ENCODE results near the gene IRF4. TPM values are rescaled to one million over a fixed set of nuclear protein-coding genes. Genes with fewer than 3 reads are reported as not detected.
A peak's percentile ranks its signal among the peaks of the same experiment; 100 is the strongest.

Gene IRF4
- total and polyA plus RNA-seq, 3 experiments from 2014 or later: 3.4 to 703 (median 700) TPM

DNA sequence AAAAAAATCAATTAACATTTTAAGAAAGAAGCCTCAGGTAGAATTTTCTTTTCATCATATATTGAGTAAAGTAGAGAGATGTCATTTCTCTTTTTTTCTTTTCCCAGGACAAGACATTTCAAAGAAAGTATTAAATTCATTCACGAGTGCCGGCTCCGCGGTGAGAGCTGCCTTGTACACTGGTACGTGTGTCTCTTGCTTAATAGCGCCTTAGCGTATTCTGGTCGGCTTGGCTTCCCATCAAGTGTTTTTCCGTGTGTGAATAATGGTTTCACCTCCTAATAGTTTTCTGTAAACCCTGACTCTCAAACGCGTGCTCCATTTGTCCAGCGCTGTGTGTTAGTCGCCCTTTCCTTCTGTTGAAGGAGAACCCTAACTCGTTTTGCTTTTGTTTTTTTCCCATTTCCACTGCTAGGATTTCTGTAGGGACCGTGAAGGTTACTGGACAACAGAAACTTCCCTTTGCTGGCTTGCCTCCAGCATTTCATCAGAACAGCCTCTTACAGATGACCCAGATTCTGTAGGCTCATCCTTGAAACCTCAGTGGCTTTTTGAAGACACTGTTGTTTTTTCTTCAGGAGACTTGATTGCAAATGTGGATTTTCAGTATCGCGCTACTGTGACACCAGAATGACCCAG, 45.7 kb upstream of the IRF4 start:
- ChIA-PET CTCF (no interaction called here), POLR2A (no interaction called here)
- no peaks in the 10 kb centered on the region for H3K36me3 ChIP-seq (ENCODE audit: insufficient read depth, low read length)
- Mint-ChIP-seq H3K27me3 (no peaks in the 10 kb centered on the region), H3K9me3 (peaks cover 0 to 13% (median 0%) of the 10 kb centered on the region in 5 donors), H3K36me3 (peaks cover 18 to 59% (median 32%) of the 10 kb centered on the region in 3 donors), H3K27ac (no peak overlapping the region), H3K4me3 (no peak overlapping the region), H3K4me1 (peaks cover 14 to 18% (median 17%) of the 10 kb centered on the region in 3 donors)
- H3K4me1 ChIP-seq (ENCODE audit: insufficient read depth, low read length): peaks cover 3% of the 10 kb centered on the region
- H3K27me3 ChIP-seq (ENCODE audit: insufficient read depth, low read length, poor library complexity, severe bottlenecking): no peaks in the 10 kb centered on the region
- no peaks in the 10 kb centered on the region for H3K9me3 ChIP-seq (ENCODE audit: low read length)
- DNase-seq: no peak
- no peak overlapping the region for H3K27ac ChIP-seq (ENCODE audit: low read depth, low read length)
- H3K4me3 ChIP-seq (ENCODE audit: low read length): no peak overlapping the region

DNA sequence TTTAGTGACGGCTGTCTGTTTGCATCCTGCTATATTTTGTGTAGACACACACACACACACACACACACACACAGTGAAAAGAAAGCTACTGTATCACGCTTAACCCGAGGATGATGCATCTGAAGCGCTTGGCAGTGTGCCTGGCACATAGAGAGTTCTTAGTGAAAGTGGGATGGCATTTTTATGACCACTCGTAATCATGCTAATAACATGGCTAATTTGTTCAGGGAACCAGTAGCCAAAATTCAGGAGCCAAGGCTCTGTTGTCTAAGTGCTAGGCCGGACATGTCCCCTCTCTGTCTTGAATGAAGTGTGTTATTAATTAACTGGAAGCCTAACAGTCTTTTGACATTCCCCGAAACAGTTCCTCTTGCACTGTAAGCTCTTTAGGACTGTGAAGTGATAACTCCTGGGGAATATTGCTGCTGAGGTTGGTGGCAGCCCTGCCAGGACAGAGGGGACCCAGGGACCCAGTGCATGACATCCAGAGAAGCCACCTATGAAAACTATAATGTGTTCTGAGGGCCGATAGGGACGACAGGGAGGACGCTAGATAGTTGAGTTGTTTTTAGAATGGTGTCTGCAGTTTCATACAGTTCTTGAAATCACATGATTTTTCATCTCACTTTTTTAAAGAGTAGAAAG, 45.0 kb upstream of the IRF4 start:
- H3K27me3 Mint-ChIP-seq: no peaks in the 10 kb centered on the region
- DNase-seq: no peak
- CTCF ChIA-PET: no interaction called here
- no peak overlapping the region for H3K4me3 Mint-ChIP-seq
- POLR2A ChIA-PET: no interaction called here
- H3K27ac Mint-ChIP-seq: peak overlapping the region in 1 of 8 donors; percentile 35
- no peaks in the 10 kb centered on the region for H3K9me3 ChIP-seq (ENCODE audit: low read length)
- H3K4me3 ChIP-seq (ENCODE audit: low read length): no peak overlapping the region
- H3K36me3 ChIP-seq (ENCODE audit: insufficient read depth, low read length): no peaks in the 10 kb centered on the region
- peaks cover 18 to 64% (median 35%) of the 10 kb centered on the region in 3 donors for H3K36me3 Mint-ChIP-seq
- H3K27me3 ChIP-seq (ENCODE audit: insufficient read depth, low read length, poor library complexity, severe bottlenecking): no peaks in the 10 kb centered on the region
- no peak overlapping the region for H3K27ac ChIP-seq (ENCODE audit: low read depth, low read length)
- peaks cover 0 to 13% (median 0%) of the 10 kb centered on the region in 5 donors for H3K9me3 Mint-ChIP-seq
- H3K4me1 Mint-ChIP-seq: peaks cover 11 to 15% (median 14%) of the 10 kb centered on the region in 3 donors
- peaks cover 3% of the 10 kb centered on the region for H3K4me1 ChIP-seq (ENCODE audit: insufficient read depth, low read length)

DNA sequence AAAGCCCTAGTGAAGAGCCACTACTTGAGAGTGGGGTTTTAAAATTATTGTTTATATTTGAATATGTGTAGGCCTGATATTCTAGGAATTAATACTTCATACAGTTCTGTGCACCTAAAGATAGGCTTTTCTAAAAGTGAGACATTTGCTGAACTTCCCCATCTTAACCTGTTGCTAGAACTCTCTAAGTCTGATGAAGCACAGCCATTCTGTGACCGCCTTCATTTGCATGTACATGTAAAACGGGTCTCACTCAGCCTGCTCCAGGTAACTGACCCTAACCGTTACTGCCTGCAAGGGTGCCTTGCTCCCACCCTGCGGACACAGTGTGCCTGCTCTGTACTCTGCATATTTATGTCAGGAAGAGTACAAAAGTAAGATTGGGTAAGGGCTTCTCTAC, 44.3 kb upstream of the IRF4 start:
- Mint-ChIP-seq H3K4me3 (no peak overlapping the region), H3K36me3 (peaks cover 18 to 69% (median 33%) of the 10 kb centered on the region in 3 donors), H3K9me3 (peaks cover 0 to 15% (median 0%) of the 10 kb centered on the region in 5 donors), H3K27ac (no peak overlapping the region), H3K4me1 (peaks cover 4 to 8% (median 7%) of the 10 kb centered on the region in 3 donors), H3K27me3 (no peaks in the 10 kb centered on the region)
- Histone ChIP-seq H3K36me3 (ENCODE audit: insufficient read depth, low read length) (no peaks in the 10 kb centered on the region), H3K27ac (ENCODE audit: low read depth, low read length) (no peak overlapping the region), H3K4me1 (ENCODE audit: insufficient read depth, low read length) (no peaks in the 10 kb centered on the region), H3K4me3 (ENCODE audit: low read length) (no peak overlapping the region), H3K27me3 (ENCODE audit: insufficient read depth, low read length, poor library complexity, severe bottlenecking) (no peaks in the 10 kb centered on the region), H3K9me3 (ENCODE audit: low read length) (no peaks in the 10 kb centered on the region)
- no peak for DNase-seq
- ChIA-PET CTCF (no interaction called here), POLR2A (no interaction called here)

DNA sequence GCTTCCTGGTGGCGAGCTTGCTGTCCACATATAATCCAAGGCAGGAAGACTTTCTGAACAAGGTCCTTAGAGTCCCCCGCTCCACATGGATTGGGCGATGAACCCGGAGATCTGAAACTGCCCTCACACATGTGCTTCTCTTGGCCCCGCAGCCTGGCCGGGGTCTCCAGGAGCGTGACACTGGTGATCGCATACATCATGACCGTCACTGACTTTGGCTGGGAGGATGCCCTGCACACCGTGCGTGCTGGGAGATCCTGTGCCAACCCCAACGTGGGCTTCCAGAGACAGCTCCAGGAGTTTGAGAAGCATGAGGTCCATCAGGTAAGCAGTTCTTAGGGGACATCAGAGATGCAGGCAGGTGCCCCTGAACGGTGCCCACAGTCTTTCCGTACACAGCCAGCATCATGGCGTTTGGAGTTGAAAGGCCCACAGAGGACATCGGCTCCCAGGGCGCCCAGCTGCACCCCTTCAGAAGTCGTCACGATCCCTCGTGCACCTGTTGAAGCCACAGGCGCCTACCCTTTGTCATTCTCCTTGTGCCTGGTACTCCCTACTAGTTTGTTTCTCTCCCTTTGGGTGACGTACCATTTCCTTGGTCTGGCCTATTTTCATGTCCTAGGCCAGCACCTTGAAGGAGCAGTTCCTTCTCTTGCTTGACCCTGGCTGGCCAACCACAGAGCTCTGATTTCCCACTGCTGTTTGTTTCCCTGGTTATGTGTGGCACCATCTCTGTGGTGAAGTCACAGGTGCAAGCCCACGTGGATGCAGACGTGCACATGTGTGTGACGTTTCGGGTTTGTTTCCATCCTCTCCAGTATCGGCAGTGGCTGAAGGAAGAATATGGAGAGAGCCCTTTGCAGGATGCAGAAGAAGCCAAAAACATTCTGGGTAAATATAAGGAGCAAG, 43.3 kb upstream of the IRF4 start:
- no peak overlapping the region for H3K4me3 ChIP-seq (ENCODE audit: low read length)
- Mint-ChIP-seq H3K36me3 (peaks cover 18 to 73% (median 35%) of the 10 kb centered on the region in 3 donors), H3K4me1 (peaks cover 0 to 7% (median 0%) of the 10 kb centered on the region in 3 donors), H3K4me3 (no peak overlapping the region), H3K9me3 (peaks cover 0 to 15% (median 0%) of the 10 kb centered on the region in 5 donors), H3K27ac (peak overlapping the region in 2 of 8 donors; percentile 14 to 54), H3K27me3 (no peaks in the 10 kb centered on the region)
- no peaks in the 10 kb centered on the region for H3K27me3 ChIP-seq (ENCODE audit: insufficient read depth, low read length, poor library complexity, severe bottlenecking)
- no peaks in the 10 kb centered on the region for H3K4me1 ChIP-seq (ENCODE audit: insufficient read depth, low read length)
- DNase-seq: no peak
- H3K9me3 ChIP-seq (ENCODE audit: low read length): no peaks in the 10 kb centered on the region
- ChIA-PET CTCF (interaction anchor here (2.4 kb wide), 1 partner anchor 159 kb away, joined by 7 read pairs; no protein-coding TSS in a partner anchor), POLR2A (no interaction called here)
- H3K36me3 ChIP-seq (ENCODE audit: insufficient read depth, low read length): no peaks in the 10 kb centered on the region
- H3K27ac ChIP-seq (ENCODE audit: low read depth, low read length): no peak overlapping the region

DNA sequence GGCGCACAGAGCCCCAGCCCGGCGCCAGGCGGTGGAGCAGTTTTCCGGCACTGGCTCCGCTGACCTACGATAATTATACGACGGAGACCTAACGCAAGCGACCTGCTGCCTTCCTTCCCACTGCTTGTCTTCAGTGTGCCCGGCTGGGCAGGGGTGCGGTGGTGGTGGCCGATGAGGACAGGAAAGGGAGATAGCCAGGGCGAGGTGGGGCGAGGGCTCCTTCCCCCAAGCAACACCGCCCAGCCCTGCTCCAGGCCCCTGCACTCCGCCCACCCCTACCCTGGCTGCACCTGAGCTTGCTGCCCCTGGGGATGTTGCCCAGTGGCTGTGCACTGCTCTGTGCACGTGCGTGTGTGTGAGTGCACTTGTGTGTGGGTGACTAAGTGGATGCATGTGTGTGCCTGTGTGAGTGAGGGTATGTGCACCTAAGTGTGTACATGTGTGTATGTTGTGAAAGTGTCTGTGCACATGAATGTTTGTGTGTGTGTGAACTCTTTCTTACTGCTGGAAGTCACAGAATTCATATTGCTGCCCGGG, 42.6 kb upstream of the IRF4 start:
- Histone ChIP-seq H3K9me3 (ENCODE audit: low read length) (no peaks in the 10 kb centered on the region), H3K4me1 (ENCODE audit: insufficient read depth, low read length) (no peaks in the 10 kb centered on the region), H3K27ac (ENCODE audit: low read depth, low read length) (no peak overlapping the region), H3K36me3 (ENCODE audit: insufficient read depth, low read length) (no peaks in the 10 kb centered on the region), H3K4me3 (ENCODE audit: low read length) (no peak overlapping the region), H3K27me3 (ENCODE audit: insufficient read depth, low read length, poor library complexity, severe bottlenecking) (no peaks in the 10 kb centered on the region)
- ChIA-PET POLR2A (no interaction called here), CTCF (interaction anchor here (1.6 to 2.4 kb wide), 2 partner anchors 10 to 160 kb away, joined by 5 to 7 read pairs; no protein-coding TSS in a partner anchor)
- Mint-ChIP-seq H3K36me3 (peaks cover 18 to 73% (median 32%) of the 10 kb centered on the region in 3 donors), H3K9me3 (peaks cover 0 to 12% (median 0%) of the 10 kb centered on the region in 5 donors), H3K4me1 (peaks cover 0 to 1% (median 0%) of the 10 kb centered on the region in 3 donors), H3K27ac (no peak overlapping the region), H3K4me3 (no peak overlapping the region), H3K27me3 (no peaks in the 10 kb centered on the region)
- DNase-seq: no peak

DNA sequence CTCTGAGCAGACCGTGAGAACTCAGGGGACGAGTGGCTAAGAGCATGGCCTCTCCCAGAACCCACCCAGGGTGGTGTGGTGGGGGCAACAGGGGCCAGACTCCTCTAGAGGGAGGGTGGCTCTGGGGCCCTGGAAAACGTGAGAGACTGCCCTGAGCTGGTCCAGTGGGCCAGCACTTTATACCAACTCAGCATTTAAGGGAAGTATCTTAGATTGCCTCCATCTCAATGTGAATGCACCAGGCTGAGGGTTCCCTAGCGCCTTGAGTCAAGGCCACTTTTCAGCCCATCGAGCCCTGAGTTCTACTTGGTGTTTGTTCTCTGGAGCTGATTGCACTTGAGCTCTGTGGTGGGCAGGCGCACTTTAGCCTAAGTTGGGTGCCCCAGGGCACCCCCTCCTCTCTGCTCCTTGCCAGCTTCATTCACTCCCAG, 42.0 kb upstream of the IRF4 start:
- Histone ChIP-seq H3K9me3 (ENCODE audit: low read length) (no peaks in the 10 kb centered on the region), H3K36me3 (ENCODE audit: insufficient read depth, low read length) (no peaks in the 10 kb centered on the region), H3K27me3 (ENCODE audit: insufficient read depth, low read length, poor library complexity, severe bottlenecking) (no peaks in the 10 kb centered on the region), H3K4me3 (ENCODE audit: low read length) (no peak overlapping the region), H3K4me1 (ENCODE audit: insufficient read depth, low read length) (no peaks in the 10 kb centered on the region), H3K27ac (ENCODE audit: low read depth, low read length) (no peak overlapping the region)
- Mint-ChIP-seq H3K27me3 (no peaks in the 10 kb centered on the region), H3K4me1 (no peaks in the 10 kb centered on the region), H3K9me3 (peaks cover 0 to 7% (median 0%) of the 10 kb centered on the region in 5 donors), H3K4me3 (no peak overlapping the region), H3K27ac (no peak overlapping the region), H3K36me3 (peaks cover 15 to 72% (median 32%) of the 10 kb centered on the region in 3 donors)
- CTCF ChIA-PET: interaction anchor here (1.6 to 2.4 kb wide), 2 partner anchors 11 to 160 kb away, joined by 5 to 7 read pairs; no protein-coding TSS in a partner anchor
- POLR2A ChIA-PET: no interaction called here
- DNase-seq: no peak

DNA sequence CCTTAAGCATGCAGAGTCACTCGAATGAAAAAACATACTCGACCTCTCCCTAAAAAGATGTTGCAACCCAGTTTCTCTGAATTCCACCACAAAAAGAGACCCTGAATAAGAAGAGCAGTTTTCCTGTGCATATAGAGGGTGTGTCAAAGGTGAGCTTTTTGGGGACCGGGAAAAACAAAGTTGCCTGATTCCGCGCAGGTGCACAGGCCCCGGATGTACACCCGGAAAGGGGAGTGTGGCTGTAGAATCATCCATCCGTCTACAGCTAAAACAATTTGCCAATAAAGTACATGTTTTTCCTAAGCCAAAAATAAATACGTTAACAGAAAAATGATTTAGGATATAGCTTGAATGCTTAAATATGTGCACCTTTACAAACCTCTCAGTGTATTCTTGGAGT, 41.2 kb upstream of the IRF4 start:
- Histone ChIP-seq H3K4me3 (ENCODE audit: low read length) (no peak overlapping the region), H3K27ac (ENCODE audit: low read depth, low read length) (no peak overlapping the region), H3K27me3 (ENCODE audit: insufficient read depth, low read length, poor library complexity, severe bottlenecking) (no peaks in the 10 kb centered on the region), H3K4me1 (ENCODE audit: insufficient read depth, low read length) (no peaks in the 10 kb centered on the region), H3K9me3 (ENCODE audit: low read length) (no peaks in the 10 kb centered on the region), H3K36me3 (ENCODE audit: insufficient read depth, low read length) (no peaks in the 10 kb centered on the region)
- Mint-ChIP-seq H3K9me3 (peaks cover 0 to 6% (median 0%) of the 10 kb centered on the region in 5 donors), H3K4me1 (no peaks in the 10 kb centered on the region), H3K36me3 (peaks cover 14 to 68% (median 32%) of the 10 kb centered on the region in 3 donors), H3K4me3 (no peak overlapping the region), H3K27ac (no peak overlapping the region), H3K27me3 (no peaks in the 10 kb centered on the region)
- DNase-seq: no peak
- CTCF ChIA-PET: interaction anchor here (1.6 to 2.4 kb wide), 2 partner anchors 12 to 161 kb away, joined by 5 to 7 read pairs; no protein-coding TSS in a partner anchor
- POLR2A ChIA-PET: no interaction called here

All from CD8-positive, alpha-beta memory T cell (primary cell).